Esophagus muscularis mucosa (tissue), 4 donors: Measurements from ENCODE around the gene TP53I13. TPM values are rescaled to one million over a fixed set of nuclear protein-coding genes. Genes with fewer than 3 reads are reported as not detected.

Experiments
- DNase-seq: peaks from one replicate; pipeline ENCODE4 v3.0.0-alpha.2; 2017; ENCODE audit errors: extremely low spot score
- H3K27ac ChIP-seq, 4 donors: fragments of 200-600 bp; sonication (generic); replicated peaks in 1 of 4; 1 replicate in 3 of 4; 2 replicates in 1 of 4; pipeline ENCODE4 v1.5.1; 2016 to 2019; ENCODE audit warnings: mild to moderate bottlenecking in 1 of 4
- H3K27me3 ChIP-seq, 4 donors: fragments of 200-600 bp; sonication (generic); one replicate each; pipeline versions ENCODE4 v1.5.1 to v1.6.0; 2016 to 2019
- H3K36me3 ChIP-seq, 4 donors: fragments of 200-600 bp; sonication (generic); one replicate each; pipeline ENCODE4 v1.5.1; 2016 to 2019
- H3K4me1 ChIP-seq, 4 donors: fragments of 200-600 bp; sonication (generic); one replicate each; pipeline ENCODE4 v1.5.1; 2016 to 2019
- H3K4me3 ChIP-seq, 4 donors: fragments of 200-600 bp; sonication (generic); 1 replicate in 2 of 4; 2 replicates in 2 of 4; pipeline ENCODE4 v1.5.1; 2016 to 2019; ENCODE audit warnings: mild to moderate bottlenecking in 4 of 4, moderate library complexity in 1 of 4
- H3K9me3 ChIP-seq, 4 donors: fragments of 200-600 bp; sonication (generic); 1 replicate in 3 of 4; 2 replicates in 1 of 4; pipeline ENCODE4 v1.5.1; 2016 to 2019
- CTCF ChIP-seq, 3 experiments: fragments of 200-600 bp in 2 of 3; fragments of 450-650 bp in 1 of 3; sonication (generic) in 2 of 3; IDR thresholded peaks; one replicate each; pipeline ENCODE4 v1.5.1; 2017 to 2019; ENCODE audit warnings: antibody characterized with exemption in 3 of 3, mild to moderate bottlenecking in 2 of 3, moderate library complexity in 1 of 3
- EP300 ChIP-seq: sonication (generic); formaldehyde crosslinking; IDR thresholded peaks from one replicate; pipeline ENCODE4 v1.6.1; 2017; ENCODE audit warnings: antibody characterized with exemption
- POLR2A ChIP-seq: fragments of 450-650 bp; IDR thresholded peaks from one replicate; pipeline ENCODE4 v1.6.1; 2017; ENCODE audit warnings: antibody characterized with exemption, moderate library complexity, mild to moderate bottlenecking, low read depth
- POLR2AphosphoS5 ChIP-seq, 2 donors: sonication (generic); formaldehyde crosslinking; IDR thresholded peaks; one replicate each; pipeline ENCODE4 v1.6.1; 2017; ENCODE audit warnings: antibody characterized with exemption in 2 of 2
- WGBS: methylation state at CpG from one replicate; pipeline ENCODE4 v1.1.5; 2018; 5-methylcytosine and 5-hydroxymethylcytosine counted together
- intact Hi-C: fragments of 100-400 bp; cut with DNase I; formaldehyde crosslinking; loops from one replicate; pipeline ENCODE4 v1.15.1; 2023
- total RNA-seq, 4 donors: library from RNA; depleted of rRNA; stranded (reverse); fragments of >200 nt; gene quantifications; one replicate each; pipeline versions ENCODE4 v1.1.0 to v1.2.1, GENCODE V29; 2016

TP53I13 gene
- total RNA-seq, 4 donors from 2014 or later = 40.9 to 72.6 (median 55.7) TPM

GRCh38 chr17:29577001-29577370 lies 8.5 kb downstream of the TP53I13 start:
- H3K9me3 ChIP-seq = no peaks in the 10 kb centered on the region
- H3K27me3 ChIP-seq = no peaks in the 10 kb centered on the region
- H3K4me3 ChIP-seq = no peak overlapping the region
- peak overlapping the region in 1 of 4 donors; percentile 40 for H3K27ac ChIP-seq
- H3K4me1 ChIP-seq = peaks cover 31 to 52% (median 49%) of the 10 kb centered on the region in 4 donors
- DNase-seq = no peak
- peaks cover 42 to 86% (median 82%) of the 10 kb centered on the region in 4 donors for H3K36me3 ChIP-seq
- no peak for TF ChIP-seq EP300
- TF ChIP-seq POLR2A = no peak
- TF ChIP-seq POLR2AphosphoS5 (IDR thresholded peaks at IDR 0.05) = no peak
- TF ChIP-seq CTCF (IDR thresholded peaks at IDR 0.05) = no peak
- intact Hi-C loops = no loop called here
- WGBS = 90% methylated on average over 6 of the region's 9 CpGs

- no peaks in the 10 kb centered on the region for H3K27me3 ChIP-seq
- peak overlapping the region in 3 of 4 donors; percentile 0 to 40 (median 23) for H3K27ac ChIP-seq
- no peak overlapping the region for H3K4me3 ChIP-seq
- H3K36me3 ChIP-seq = peaks cover 48 to 91% (median 88%) of the 10 kb centered on the region in 4 donors
- TF ChIP-seq CTCF (IDR thresholded peaks at IDR 0.05) = no peak
- TF ChIP-seq EP300 = no peak
- TF ChIP-seq POLR2A = no peak
- TF ChIP-seq POLR2AphosphoS5 (IDR thresholded peaks at IDR 0.05) = no peak
- H3K4me1 ChIP-seq = peaks cover 25 to 52% (median 46%) of the 10 kb centered on the region in 4 donors
- intact Hi-C loops = no loop called here
- H3K9me3 ChIP-seq = no peaks in the 10 kb centered on the region
- DNase-seq = no peak
- WGBS = 81% methylated on average over 9 of the region's 22 CpGs
These were observed 9.1 kb downstream of the TP53I13 start for GRCh38 chr17:29577385-29578211.

- no peaks in the 10 kb centered on the region for H3K9me3 ChIP-seq
- peak overlapping the region in 1 of 4 donors; percentile 40 for H3K27ac ChIP-seq
- intact Hi-C loops = no loop called here
- peaks cover 27 to 57% (median 48%) of the 10 kb centered on the region in 4 donors for H3K4me1 ChIP-seq
- 87% methylated on average over 14 of the region's 14 CpGs for WGBS
- TF ChIP-seq CTCF (IDR thresholded peaks at IDR 0.05) = no peak
- no peak for TF ChIP-seq POLR2A
- TF ChIP-seq EP300 = no peak
- TF ChIP-seq POLR2AphosphoS5 (IDR thresholded peaks at IDR 0.05) = no peak
- H3K27me3 ChIP-seq = no peaks in the 10 kb centered on the region
- no peak overlapping the region for H3K4me3 ChIP-seq
- no peak for DNase-seq
- peaks cover 51 to 98% (median 93%) of the 10 kb centered on the region in 4 donors for H3K36me3 ChIP-seq
These were observed 10.4 kb downstream of the TP53I13 start for GRCh38 chr17:29578626-29579485.

GRCh38 chr17:29579866-29580771 lies 11.6 kb downstream of the TP53I13 start:
- H3K4me3 ChIP-seq = no peak overlapping the region
- H3K27me3 ChIP-seq = no peaks in the 10 kb centered on the region
- intact Hi-C loops = loop anchor here (2.0 to 5.0 kb wide), 2 partner anchors 37 to 201 kb away; no protein-coding TSS in a partner anchor
- peak; percentile 92 to 95 (median 93) for TF ChIP-seq CTCF (IDR thresholded peaks at IDR 0.05)
- no peak for TF ChIP-seq POLR2A
- peak; percentile 56 to 83 for TF ChIP-seq POLR2AphosphoS5 (IDR thresholded peaks at IDR 0.05)
- TF ChIP-seq EP300 = no peak
- H3K4me1 ChIP-seq = peaks cover 38 to 69% (median 61%) of the 10 kb centered on the region in 4 donors
- 58% methylated on average over 14 of the region's 15 CpGs for WGBS
- DNase-seq = no peak
- no peaks in the 10 kb centered on the region for H3K9me3 ChIP-seq
- peaks cover 39 to 85% (median 81%) of the 10 kb centered on the region in 4 donors for H3K36me3 ChIP-seq
- peak overlapping the region in 2 of 4 donors; percentile 15 to 27 for H3K27ac ChIP-seq
